GM12878 (cell line): ENCODE results near the gene PCDHGA2. TPM values are rescaled to one million over a fixed set of nuclear protein-coding genes. Genes with fewer than 3 reads are reported as not detected.

ENCODE experiments used
- ATAC-seq: fragments of 200-7000 bp; cut with Tn5 transposase; 3 replicates; pipeline ENCODE4 v1.9.1; 2020; ENCODE audit warnings: mild to moderate bottlenecking, moderate library complexity
- BruUV-seq: library from RNA; stranded (reverse); fragments of 400-500 nt; replicated peaks from 2 replicates; lab custom pipeline; 2021; lab: Mats Ljungman, UMichigan
- CTCF ChIA-PET: fragments of 300-600 bp; sonication (Branson Sonifier 250); formaldehyde crosslinking; extraction: SDS; loops from one replicate; lab custom pipeline; 2021; ENCODE audit warnings: inconsistent platforms; lab: Yijun Ruan, JAX
- POLR2A ChIA-PET: fragments of 350-600 bp; formaldehyde crosslinking; extraction: SDS; loops from one replicate; lab custom pipeline; 2021; ENCODE audit warnings: inconsistent platforms; lab: Charles Lee
- RAD21 ChIA-PET: fragments of 300-600 bp; sonication (Branson Sonifier 250); formaldehyde crosslinking; loops from one replicate; lab custom pipeline; 2023; ENCODE audit warnings: antibody characterized with exemption; ENCODE audit not compliant: unreplicated experiment; lab: Charles Lee
- SMC1A ChIA-PET: fragments of 300-600 bp; sonication (Branson Sonifier 250); formaldehyde crosslinking; loops from one replicate; lab custom pipeline; 2023; ENCODE audit not compliant: unreplicated experiment, uncharacterized antibody; lab: Charles Lee
- DNase-seq: peaks from one replicate; pipeline ENCODE4 v3.0.0-alpha.2; 2011; ENCODE audit warnings: low read depth, low spot score
- FAIRE-seq: peaks from 3 replicates; lab custom pipeline; 2011; peaks lifted over from hg19 to GRCh38; lab: Jason Lieb, UNC
- H2AFZ ChIP-seq: 2 replicates; pipeline ENCODE4 v1.6.0; 2011; ENCODE audit warnings: low read depth, low read length, control low read depth; ENCODE audit not compliant: control insufficient read depth
- H3K27ac ChIP-seq: 2 replicates; pipeline ENCODE4 v1.5.1; 2011; ENCODE audit warnings: control low read depth; ENCODE audit not compliant: control insufficient read depth, insufficient read depth
- H3K27me3 ChIP-seq, 2 experiments: replicated peaks in 1 of 2; 2 replicates each; pipeline versions ENCODE4 v1.6.0 to v1.6.1; 2011; ENCODE audit warnings: low read length in 1 of 2; ENCODE audit not compliant: control insufficient read depth in 2 of 2, insufficient read depth in 2 of 2
- H3K36me3 ChIP-seq, 2 experiments: 2 replicates each; pipeline ENCODE4 v1.5.1; 2011; ENCODE audit warnings: low read length in 1 of 2; ENCODE audit not compliant: control insufficient read depth in 2 of 2, insufficient read depth in 2 of 2
- H3K4me1 ChIP-seq: 2 replicates; pipeline ENCODE4 v1.6.1; 2011; ENCODE audit warnings: mild to moderate bottlenecking, low read length, moderate library complexity, mixed read lengths; ENCODE audit not compliant: control insufficient read depth, insufficient read depth
- H3K4me2 ChIP-seq: 2 replicates; pipeline ENCODE4 v1.6.0; 2011; ENCODE audit warnings: control low read depth; ENCODE audit not compliant: control insufficient read depth, insufficient read depth
- H3K4me3 ChIP-seq: fragments of 200-600 bp; sonication (generic); 2 replicates; pipeline ENCODE4 v1.5.1; 2016
- H3K79me2 ChIP-seq: 2 replicates; pipeline ENCODE4 v1.6.0; 2011; ENCODE audit warnings: low read length; ENCODE audit not compliant: control insufficient read depth, insufficient read depth
- H3K9ac ChIP-seq: 2 replicates; pipeline ENCODE4 v1.8.0; 2011; ENCODE audit warnings: low read length, control low read depth, mixed read lengths; ENCODE audit not compliant: control insufficient read depth, insufficient read depth
- H3K9me3 ChIP-seq: replicated peaks from 3 replicates; pipeline ENCODE4 v1.5.1; 2011; ENCODE audit warnings: mild to moderate bottlenecking, low read length; ENCODE audit not compliant: control insufficient read depth, insufficient read depth
- H4K20me1 ChIP-seq: 2 replicates; pipeline ENCODE4 v1.6.0; 2011; ENCODE audit not compliant: control insufficient read depth, insufficient read depth
- ASH2L ChIP-seq: fragments of 300-600, 200-600 bp; sonication (generic); IDR thresholded peaks from 2 replicates; pipeline ENCODE4 v1.6.1; 2017; ENCODE audit warnings: low read depth, mild to moderate bottlenecking, borderline replicate concordance
- BACH1 ChIP-seq: fragments of 450-650 bp; IDR thresholded peaks from 2 replicates; pipeline ENCODE4 v1.6.1; 2017; ENCODE audit warnings: mild to moderate bottlenecking, borderline replicate concordance
- CBX5 ChIP-seq: sonication (generic); IDR thresholded peaks from 2 replicates; pipeline ENCODE4 v1.6.1; 2016; ENCODE audit warnings: low read depth, moderate library complexity, mild to moderate bottlenecking, inconsistent platforms
- CHD1 ChIP-seq: IDR thresholded peaks from 2 replicates; pipeline ENCODE4 v1.6.1; 2012; ENCODE audit warnings: low read depth, low read length, improper control_type of control experiment
- ETV6 ChIP-seq, 2 experiments: fragments of 450-650 bp in 1 of 2; IDR thresholded peaks in 1 of 2; conservative IDR thresholded peaks in 1 of 2; 2 replicates each; pipeline ENCODE4 v1.6.1; 2014; ENCODE audit warnings: antibody characterized with exemption in 1 of 2, borderline replicate concordance in 1 of 2, low read depth in 1 of 2, mild to moderate bottlenecking in 1 of 2, moderate library complexity in 1 of 2
- HDAC2 ChIP-seq: fragments of 200-600 bp; sonication (generic); IDR thresholded peaks from 2 replicates; pipeline ENCODE4 v1.6.1; 2017
- IKZF1 ChIP-seq: fragments of 450-650 bp; conservative IDR thresholded peaks from 2 replicates; pipeline ENCODE4 v1.6.1; 2017; ENCODE audit warnings: antibody characterized with exemption, mild to moderate bottlenecking
- KLF5 ChIP-seq: fragments of 450-650 bp; IDR thresholded peaks from 2 replicates; pipeline ENCODE4 v1.6.1; 2014; ENCODE audit warnings: mild to moderate bottlenecking; ENCODE audit not compliant: partially characterized antibody
- MEF2A ChIP-seq: IDR thresholded peaks from 2 replicates; pipeline ENCODE4 v1.6.1; 2011; ENCODE audit warnings: low read depth, mild to moderate bottlenecking, low read length, moderate library complexity; ENCODE audit not compliant: insufficient read depth
- NBN ChIP-seq: fragments of 450-650 bp; IDR thresholded peaks from 2 replicates; pipeline ENCODE4 v1.6.1; 2016
- NRF1 ChIP-seq: conservative IDR thresholded peaks from 2 replicates; pipeline ENCODE4 v1.6.1; 2011; ENCODE audit warnings: mild to moderate bottlenecking, low read depth, low read length, improper control_type of control experiment
- POU2F2 ChIP-seq: IDR thresholded peaks from 3 replicates; pipeline ENCODE4 v1.6.1; 2011; ENCODE audit warnings: low read depth, mild to moderate bottlenecking, low read length, borderline replicate concordance
- RAD21 ChIP-seq: IDR thresholded peaks from 2 replicates; pipeline ENCODE4 v1.6.1; 2011; ENCODE audit warnings: mild to moderate bottlenecking, low read depth, low read length, moderate library complexity; ENCODE audit not compliant: insufficient read depth
- SREBF2 ChIP-seq: IDR thresholded peaks from 2 replicates; pipeline ENCODE4 v1.6.1; 2012; ENCODE audit warnings: mild to moderate bottlenecking, low read length
- YBX1 ChIP-seq: fragments of 450-650 bp; IDR thresholded peaks from 2 replicates; pipeline ENCODE4 v1.6.1; 2016; ENCODE audit warnings: antibody characterized with exemption
- WGBS: methylation state at CpG from one replicate; pipeline ENCODE4 v1.1.6; 2016; ENCODE audit warnings: low lambda C conversion rate; ENCODE audit not compliant: insufficient replicate concordance, insufficient coverage; ENCODE audit errors: missing lambda C conversion rate; 5-methylcytosine and 5-hydroxymethylcytosine counted together
- in situ Hi-C: fragments of 300-500 bp; cut with MboI; formaldehyde crosslinking; loops from 9 replicates; pipeline ENCODE4 v1.14.3; 2018; ENCODE audit warnings: mixed read lengths
- intact Hi-C: fragments of 100-400 bp; cut with micrococcal nuclease; formaldehyde crosslinking; loops from one replicate; pipeline ENCODE4 v1.14.2; 2022; ENCODE audit not compliant: unreplicated experiment
- polyA plus RNA-seq, 11 experiments: library from polyadenylated mRNA; depleted of rRNA in 4 of 11; unstranded in 6 of 11; stranded (reverse) in 5 of 11; fragments of >200 nt; fragmentation: Nextera tagmentation in 4 of 11; fragmentation: Illumina TruSeq in 1 of 11; extraction: Ambion mirVana in 4 of 11; extraction: Trizol in 1 of 11; gene quantifications; 1 replicate in 1 of 11; 2 replicates in 10 of 11; pipeline versions ENCODE4 v1.2.1 to v1.2.3, GENCODE V29; 2011 to 2016; ENCODE audit warnings: inconsistent platforms in 2 of 11, missing spikeins in 2 of 11, low read depth in 1 of 11
- total RNA-seq, 4 experiments: library from RNA; depleted of rRNA in 3 of 4; stranded (reverse); fragments of >200 nt in 3 of 4; fragmentation: Illumina TruSeq in 1 of 4; extraction: Trizol in 1 of 4; gene quantifications; 2 replicates each; pipeline versions ENCODE4 v1.2.1 to v1.2.3, GENCODE V29; 2013 to 2021
- TF ChIP-seq, protein P1 (sequence below): fragments of 450-650 bp; formaldehyde crosslinking; IDR thresholded peaks from 2 replicates; pipeline ENCODE4 v1.4.0; 2022; ENCODE audit warnings: mild to moderate bottlenecking, moderate library complexity
- TF ChIP-seq, protein P2 (sequence below), 3 experiments: IDR thresholded peaks in 2 of 3; conservative IDR thresholded peaks in 1 of 3; 2 replicates each; pipeline ENCODE4 v1.5.1; 2011; ENCODE audit warnings: low read depth in 3 of 3, low read length in 3 of 3, mild to moderate bottlenecking in 3 of 3, control low read depth in 2 of 3, moderate library complexity in 2 of 3, inconsistent platforms in 1 of 3, mixed read lengths in 1 of 3; ENCODE audit not compliant: control insufficient read depth in 2 of 3, insufficient read depth in 1 of 3; ENCODE audit errors: extremely low read depth in 1 of 3
- TF ChIP-seq, protein P3 (sequence below): fragments of 150-350 bp; IDR thresholded peaks from 2 replicates; pipeline ENCODE4 v1.6.1; 2014; ENCODE audit warnings: mild to moderate bottlenecking, low read depth, low read length

The PCDHGA2 gene
- total and polyA plus RNA-seq, 10 of the 15 experiments (the other 5 are each of a cell fraction or from before 2014, with no cell fraction given): 0.03 to 0.11 (median 0.05) TPM; not detected in 4

DNA sequence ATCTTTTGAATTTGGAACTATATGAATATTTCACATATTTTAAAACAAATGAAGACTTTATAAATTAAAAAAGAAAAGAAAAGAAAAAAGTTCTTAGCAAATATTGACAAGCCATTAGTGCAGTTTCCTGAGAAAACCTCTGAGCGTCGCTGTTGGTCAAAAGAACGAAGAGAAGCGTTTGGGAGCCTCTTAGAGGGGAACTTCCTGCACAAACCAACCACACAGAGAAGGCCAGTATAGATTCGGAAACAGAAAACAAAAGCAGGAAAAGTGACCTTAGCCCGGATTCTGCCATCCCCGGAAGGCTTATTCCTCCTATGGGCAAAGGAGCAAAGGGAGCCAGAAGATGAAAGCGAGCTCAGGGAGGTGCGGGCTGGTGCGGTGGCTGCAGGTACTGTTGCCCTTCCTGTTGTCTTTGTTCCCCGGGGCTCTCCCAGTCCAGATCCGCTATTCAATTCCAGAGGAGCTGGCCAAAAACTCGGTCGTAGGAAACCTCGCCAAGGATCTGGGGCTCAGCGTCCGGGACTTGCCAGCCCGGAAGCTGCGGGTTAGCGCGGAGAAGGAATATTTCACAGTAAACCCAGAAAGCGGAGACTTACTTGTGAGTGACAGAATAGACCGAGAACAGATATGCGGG lies 21.3 kb downstream of the PCDHGA2 start, which contains the start of gene PCDHGB2:
PCDHGB2 (plus strand) TSS at position 205 of the 637 bp plus-strand sequence; CDS start at position 347, 142 bp downstream.
- Histone ChIP-seq H3K4me1 (no peaks in the 10 kb centered on the region), H3K79me2 (no peaks in the 10 kb centered on the region), H3K4me2 (no peak within 1 kb of the TSS), H3K4me3 (peak within 1 kb of the TSS; percentile 12), H3K9ac (no peak within 1 kb of the TSS), H2AFZ (no peak within 1 kb of the TSS), H4K20me1 (no peaks in the 10 kb centered on the region), H3K27me3 (no peaks in the 10 kb centered on the region), H3K9me3 (peaks cover 6% of the 10 kb centered on the region; the same call in 2 of the 3 replicates), H3K27ac (no peak within 1 kb of the TSS), H3K36me3 (no peaks in the 10 kb centered on the region)
- POLR2A ChIA-PET: no interaction called here
- SMC1A ChIA-PET: no interaction called here
- RAD21 ChIA-PET: no interaction called here
- CTCF ChIA-PET: interaction anchor here (0.6 to 1.4 kb wide), 5 partner anchors 10 to 204 kb away, joined by 3 to 4 read pairs (median 3); partner anchors contain the start of gene PCDHGB3
- FAIRE-seq: no peak
- in situ Hi-C loops: no loop called here
- BruUV-seq: no TSS peak
- intact Hi-C loops: no loop called here
- DNase-seq: no peak
- ATAC-seq: peak; percentile 64
- WGBS: 31% methylated on average over 24 of the region's 24 CpGs
- TF ChIP-seq HDAC2: no peak
- no peak for TF ChIP-seq MEF2A
- TF ChIP-seq ETV6 (conservative IDR thresholded peaks at IDR 0.05 in 1 of 2, IDR thresholded peaks at IDR 0.05 in 1 of 2; ENCODE audit: borderline replicate concordance in 1 of 2, low read depth in 1 of 2): no peak
- no peak for TF ChIP-seq CHD1
- TF ChIP-seq KLF5: no peak
- 0 out of 2 replicates have a peak, but pooled peaks have one; percentile 25 for TF ChIP-seq CBX5
- no peak for TF ChIP-seq POU2F2
- TF ChIP-seq NRF1: no peak
- TF ChIP-seq YBX1: no peak
- TF ChIP-seq RAD21: peak; percentile 47; the same call in 1 of the 2 replicates
- TF ChIP-seq NBN: no peak
- TF ChIP-seq, protein P1, sequence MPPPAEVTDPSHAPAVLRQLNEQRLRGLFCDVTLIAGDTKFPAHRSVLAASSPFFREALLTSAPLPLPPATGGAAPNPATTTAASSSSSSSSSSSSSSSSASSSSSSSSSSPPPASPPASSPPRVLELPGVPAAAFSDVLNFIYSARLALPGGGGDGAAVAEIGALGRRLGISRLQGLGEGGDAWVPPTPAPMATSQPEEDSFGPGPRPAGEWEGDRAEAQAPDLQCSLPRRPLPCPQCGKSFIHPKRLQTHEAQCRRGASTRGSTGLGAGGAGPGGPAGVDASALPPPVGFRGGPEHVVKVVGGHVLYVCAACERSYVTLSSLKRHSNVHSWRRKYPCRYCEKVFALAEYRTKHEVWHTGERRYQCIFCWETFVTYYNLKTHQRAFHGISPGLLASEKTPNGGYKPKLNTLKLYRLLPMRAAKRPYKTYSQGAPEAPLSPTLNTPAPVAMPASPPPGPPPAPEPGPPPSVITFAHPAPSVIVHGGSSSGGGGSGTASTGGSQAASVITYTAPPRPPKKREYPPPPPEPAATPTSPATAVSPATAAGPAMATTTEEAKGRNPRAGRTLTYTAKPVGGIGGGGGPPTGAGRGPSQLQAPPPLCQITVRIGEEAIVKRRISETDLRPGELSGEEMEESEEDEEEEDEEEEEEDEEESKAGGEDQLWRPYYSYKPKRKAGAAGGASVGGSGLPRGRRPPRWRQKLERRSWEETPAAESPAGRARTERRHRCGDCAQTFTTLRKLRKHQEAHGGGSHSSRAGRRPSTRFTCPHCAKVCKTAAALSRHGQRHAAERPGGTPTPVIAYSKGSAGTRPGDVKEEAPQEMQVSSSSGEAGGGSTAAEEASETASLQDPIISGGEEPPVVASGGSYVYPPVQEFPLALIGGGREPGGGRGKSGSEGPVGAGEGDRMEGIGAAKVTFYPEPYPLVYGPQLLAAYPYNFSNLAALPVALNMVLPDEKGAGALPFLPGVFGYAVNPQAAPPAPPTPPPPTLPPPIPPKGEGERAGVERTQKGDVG (CRISPR knock-in tag): no peak
- no peak for TF ChIP-seq BACH1
- TF ChIP-seq ASH2L: no peak
- no peak for TF ChIP-seq IKZF1
- TF ChIP-seq, protein P2, sequence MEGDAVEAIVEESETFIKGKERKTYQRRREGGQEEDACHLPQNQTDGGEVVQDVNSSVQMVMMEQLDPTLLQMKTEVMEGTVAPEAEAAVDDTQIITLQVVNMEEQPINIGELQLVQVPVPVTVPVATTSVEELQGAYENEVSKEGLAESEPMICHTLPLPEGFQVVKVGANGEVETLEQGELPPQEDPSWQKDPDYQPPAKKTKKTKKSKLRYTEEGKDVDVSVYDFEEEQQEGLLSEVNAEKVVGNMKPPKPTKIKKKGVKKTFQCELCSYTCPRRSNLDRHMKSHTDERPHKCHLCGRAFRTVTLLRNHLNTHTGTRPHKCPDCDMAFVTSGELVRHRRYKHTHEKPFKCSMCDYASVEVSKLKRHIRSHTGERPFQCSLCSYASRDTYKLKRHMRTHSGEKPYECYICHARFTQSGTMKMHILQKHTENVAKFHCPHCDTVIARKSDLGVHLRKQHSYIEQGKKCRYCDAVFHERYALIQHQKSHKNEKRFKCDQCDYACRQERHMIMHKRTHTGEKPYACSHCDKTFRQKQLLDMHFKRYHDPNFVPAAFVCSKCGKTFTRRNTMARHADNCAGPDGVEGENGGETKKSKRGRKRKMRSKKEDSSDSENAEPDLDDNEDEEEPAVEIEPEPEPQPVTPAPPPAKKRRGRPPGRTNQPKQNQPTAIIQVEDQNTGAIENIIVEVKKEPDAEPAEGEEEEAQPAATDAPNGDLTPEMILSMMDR (IDR thresholded peaks at IDR 0.05 in 2 of 3, conservative IDR thresholded peaks at IDR 0.05 in 1 of 3; ENCODE audit: control insufficient read depth in 2 of 3, extremely low read depth in 1 of 3, insufficient read depth in 1 of 3, low read depth in 3 of 3, low read length in 3 of 3): peak; percentile 7 to 53 (median 35); a peak in 4 of 6 replicates
- TF ChIP-seq, protein P3, sequence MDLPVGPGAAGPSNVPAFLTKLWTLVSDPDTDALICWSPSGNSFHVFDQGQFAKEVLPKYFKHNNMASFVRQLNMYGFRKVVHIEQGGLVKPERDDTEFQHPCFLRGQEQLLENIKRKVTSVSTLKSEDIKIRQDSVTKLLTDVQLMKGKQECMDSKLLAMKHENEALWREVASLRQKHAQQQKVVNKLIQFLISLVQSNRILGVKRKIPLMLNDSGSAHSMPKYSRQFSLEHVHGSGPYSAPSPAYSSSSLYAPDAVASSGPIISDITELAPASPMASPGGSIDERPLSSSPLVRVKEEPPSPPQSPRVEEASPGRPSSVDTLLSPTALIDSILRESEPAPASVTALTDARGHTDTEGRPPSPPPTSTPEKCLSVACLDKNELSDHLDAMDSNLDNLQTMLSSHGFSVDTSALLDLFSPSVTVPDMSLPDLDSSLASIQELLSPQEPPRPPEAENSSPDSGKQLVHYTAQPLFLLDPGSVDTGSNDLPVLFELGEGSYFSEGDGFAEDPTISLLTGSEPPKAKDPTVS: no peak
- TF ChIP-seq SREBF2: no peak
